Stimulated activated CD4-positive, alpha-beta T cell treated with anti-CD3 and anti-CD28 coated beads, Interleukin-12 subunit alpha, Interleukin-12 subunit beta, amount 100 ng/mL, for 24 hours (primary cell): Measurements from ENCODE around the gene TFG.

Experiments
- DNase-seq, 2 experiments: peaks; one replicate each; pipeline ENCODE4 v3.0.0-alpha.2; 2020; ENCODE audit warnings: low read depth in 2 of 2

The TFG gene

DNA sequence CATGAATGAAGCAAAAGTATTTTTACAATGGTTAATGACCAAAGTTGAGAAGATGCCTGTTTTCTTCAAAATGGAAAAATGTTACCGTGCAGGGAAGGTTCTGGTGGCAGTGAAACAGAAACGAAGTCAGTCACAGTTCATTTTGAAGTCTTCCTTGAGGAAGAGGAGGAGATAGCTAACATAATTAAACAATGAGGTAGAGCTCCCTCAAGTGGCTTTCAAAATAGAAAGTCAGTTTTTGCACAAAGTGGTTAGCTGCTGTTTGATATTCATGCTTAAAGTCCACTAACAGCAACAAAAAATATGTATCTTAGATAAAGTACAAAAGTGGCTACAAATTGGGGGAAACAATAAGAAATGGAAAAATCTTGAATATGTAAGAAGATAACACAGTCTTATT, 87.3 kb downstream of the TFG start:
- no peak for DNase-seq

DNA sequence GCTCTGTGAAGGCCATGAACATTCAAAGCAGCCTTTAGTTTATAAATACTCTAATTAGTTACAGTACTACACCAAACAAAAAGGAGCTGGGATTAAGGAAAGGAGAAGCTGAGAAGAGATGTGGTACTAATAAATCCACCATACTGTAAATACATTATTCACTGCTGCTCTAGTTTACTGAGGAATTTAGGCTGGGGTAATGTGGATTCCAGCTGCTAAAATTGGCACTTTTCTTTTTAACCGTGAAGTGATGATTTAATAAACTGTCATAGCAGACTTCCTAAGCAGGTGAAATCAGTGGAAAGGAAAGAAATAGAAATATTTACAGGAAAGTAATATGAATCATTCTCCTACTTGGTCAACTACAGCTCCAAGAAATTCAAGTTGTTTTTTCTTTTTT, 88.7 kb downstream of the TFG start:
- no peak for DNase-seq
